ENCODE data around the gene FBN3. TPM values are rescaled to one million over a fixed set of nuclear protein-coding genes. Genes with fewer than 3 reads are reported as not detected.

Gene FBN3
- total RNA-seq, 4 donors from 2014 or later: not detected

GRCh38 chr19:8071912-8072311, 77.5 kb downstream of the FBN3 start:
- no peak for ATAC-seq (ENCODE audit: low FRiP score)
- TF ChIP-seq CTCF (IDR thresholded peaks at IDR 0.05): no peak
- no peak for DNase-seq (ENCODE audit: low spot score)

- DNase-seq (ENCODE audit: low spot score) (no peak), ATAC-seq (ENCODE audit: low FRiP score) (no peak)
- TF ChIP-seq CTCF (IDR thresholded peaks at IDR 0.05): no peak
These were observed 80.1 kb downstream of the FBN3 start for GRCh38 chr19:8069096-8069973.

- TF ChIP-seq CTCF (IDR thresholded peaks at IDR 0.05): no peak
- DNase-seq (ENCODE audit: low spot score) (no peak), ATAC-seq (ENCODE audit: low FRiP score) (no peak)
These were observed 83.5 kb downstream of the FBN3 start for GRCh38 chr19:8065875-8066261.

GRCh38 chr19:8064911-8065874, 84.2 kb downstream of the FBN3 start:
- ATAC-seq (ENCODE audit: low FRiP score) (no peak), DNase-seq (ENCODE audit: low spot score) (no peak)
- TF ChIP-seq CTCF (IDR thresholded peaks at IDR 0.05): no peak

GRCh38 chr19:8057545-8058270, 91.7 kb downstream of the FBN3 start:
- ATAC-seq (ENCODE audit: low FRiP score) (no peak), DNase-seq (ENCODE audit: low spot score) (no peak)
- TF ChIP-seq CTCF (IDR thresholded peaks at IDR 0.05): no peak

- TF ChIP-seq CTCF (IDR thresholded peaks at IDR 0.05): no peak
- ATAC-seq (ENCODE audit: low FRiP score): no peak
- DNase-seq (ENCODE audit: low spot score): no peak
These were observed 92.9 kb downstream of the FBN3 start for GRCh38 chr19:8056533-8056932.

Data from omental fat pad (tissue), 4 donors.